ENCODE measurements around the gene B3GNT7. TPM values are rescaled to one million over a fixed set of nuclear protein-coding genes. Genes with fewer than 3 reads are reported as not detected.
A peak's percentile ranks its signal among the peaks of the same experiment; 100 is the strongest.

Gene B3GNT7, protein sequence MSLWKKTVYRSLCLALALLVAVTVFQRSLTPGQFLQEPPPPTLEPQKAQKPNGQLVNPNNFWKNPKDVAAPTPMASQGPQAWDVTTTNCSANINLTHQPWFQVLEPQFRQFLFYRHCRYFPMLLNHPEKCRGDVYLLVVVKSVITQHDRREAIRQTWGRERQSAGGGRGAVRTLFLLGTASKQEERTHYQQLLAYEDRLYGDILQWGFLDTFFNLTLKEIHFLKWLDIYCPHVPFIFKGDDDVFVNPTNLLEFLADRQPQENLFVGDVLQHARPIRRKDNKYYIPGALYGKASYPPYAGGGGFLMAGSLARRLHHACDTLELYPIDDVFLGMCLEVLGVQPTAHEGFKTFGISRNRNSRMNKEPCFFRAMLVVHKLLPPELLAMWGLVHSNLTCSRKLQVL
- 72.5 and 73.1 TPM in 2 replicates for total RNA-seq (2021; fragmentation: NEBNext Ultra II Directional; extraction: Animal tissue kit (Norgen Biotek cat#: 25700))
- polyA plus RNA-seq (2011; rRNA removed), result 26.4 and 27.7 TPM in 2 replicates
- polyA plus RNA-seq (2011; cell fraction: cytosol; rRNA removed), result 15.1 TPM
- polyA plus RNA-seq (2011; cell fraction: nucleus; rRNA removed), result 33.9 TPM
- 54.0 to 78.2 TPM (median 68.9 TPM) in 4 replicates for polyA plus RNA-seq (2012, experiment 1 of 2)
- polyA plus RNA-seq (2012, experiment 2 of 2), result 70.7 TPM
- polyA plus RNA-seq (2013, experiment 1 of 2), result 150 TPM
- 144 TPM for polyA plus RNA-seq (2013, experiment 2 of 2)
- polyA minus RNA-seq (2011; rRNA and poly(A)+ RNA removed), result 19.3 and 21.6 TPM in 2 replicates
- 41.2 TPM for polyA minus RNA-seq (2011; cell fraction: cytosol; rRNA and poly(A)+ RNA removed)
- 19.9 TPM for polyA minus RNA-seq (2011; cell fraction: nucleus; rRNA and poly(A)+ RNA removed)
- long read RNA-seq, experiment 1, partial matches to known transcripts, result 0 of 38 reads
- long read RNA-seq, experiment 1, other reads (novel, unspliced or antisense), result 35 of 38 reads
- long read RNA-seq, experiment 2, partial matches to known transcripts, result 0 of 1 reads
- long read RNA-seq, experiment 2, other reads (novel, unspliced or antisense), result 1 of 1 reads

DNA sequence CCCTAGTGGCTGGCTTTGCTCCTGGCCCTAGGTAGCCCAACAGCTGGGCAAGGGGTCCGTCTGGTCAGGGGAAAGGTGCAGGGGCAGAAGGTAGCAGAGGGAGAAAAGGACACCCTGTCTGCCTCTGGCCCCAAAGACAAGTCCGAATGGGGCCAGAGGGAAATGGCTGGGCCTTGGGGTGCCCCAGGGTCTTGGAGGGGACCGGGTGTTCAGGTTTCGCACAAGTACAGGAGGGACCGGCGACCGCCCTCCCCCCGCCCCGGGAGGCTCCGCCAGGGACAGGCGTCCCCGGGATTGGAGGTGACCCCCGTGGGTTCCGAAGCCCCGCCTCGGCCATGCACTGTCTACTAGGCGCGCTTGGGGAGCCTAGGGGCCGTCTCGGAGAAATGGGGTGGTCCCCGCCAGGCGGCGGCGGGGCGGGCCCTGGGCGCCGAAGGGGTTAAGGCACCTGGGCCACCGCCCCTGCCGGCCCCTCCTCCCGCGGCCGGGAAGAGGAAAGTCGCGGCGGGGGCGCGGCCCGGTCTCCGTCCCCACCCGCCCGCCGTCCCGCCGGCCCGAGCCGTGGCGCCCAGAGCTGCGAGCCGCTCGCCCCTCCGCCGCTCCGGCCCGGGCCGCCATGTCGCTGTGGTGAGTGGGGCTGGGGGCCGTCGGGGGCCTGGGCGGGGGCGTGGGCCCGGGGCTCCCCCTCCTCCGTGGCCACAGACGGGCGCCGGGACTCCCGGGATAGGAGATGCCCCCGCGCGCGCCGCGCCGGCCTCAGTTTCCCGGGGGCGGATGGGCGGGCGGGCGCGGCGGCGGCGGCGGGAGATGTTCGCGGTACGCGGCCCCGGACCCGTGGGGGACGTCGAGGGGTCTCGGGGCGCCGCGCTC is at the start of gene B3GNT7:
Gene B3GNT7, plus strand, starts transcription at position 523 of the 870 bp plus-strand sequence. Its CDS starts 94 bp downstream, at position 617.
- Histone ChIP-seq H3K9me3 (ENCODE audit: insufficient read depth in 2 of 2, low read depth in 1 of 2, low read length in 1 of 2) (no peaks in the 10 kb centered on the region), H2BK120ac (replicated peaks; ENCODE audit: low read depth, low read length) (peak within 1 kb of the TSS; percentile 16), H3K4me3 (ENCODE audit: extremely low read depth in 1 of 4, insufficient read depth in 2 of 4, low read depth in 3 of 4, low read length in 4 of 4) (peak within 1 kb of the TSS; percentile 55 to 74 (median 60)), H3K9ac (replicated peaks in 1 of 4; ENCODE audit: extremely low read depth in 1 of 4, low read depth in 3 of 4, low read length in 3 of 4) (peak within 1 kb of the TSS in 3 of 4 experiments; percentile 7 to 53 (median 27); a peak in 4 of 7 replicates), H3K79me1 (ENCODE audit: low read depth, low read length) (peaks cover 8% of the 10 kb centered on the region), H3K4me1 (replicated peaks in 1 of 4; ENCODE audit: control insufficient read depth in 3 of 4, insufficient read depth in 4 of 4, low read length in 3 of 4) (peaks cover 3 to 40% (median 23%) of the 10 kb centered on the region in 4 experiments), H4K8ac (ENCODE audit: extremely low read depth, insufficient read depth, low read length) (peak within 1 kb of the TSS; percentile 62; the same call in 1 of the 2 replicates), H3K56ac (replicated peaks; ENCODE audit: insufficient read length, low read depth, low read length) (peak within 1 kb of the TSS; percentile 51), H3K27ac (ENCODE audit: low read depth, low read length) (no peak within 1 kb of the TSS), H3K14ac (ENCODE audit: insufficient read length) (no peak within 1 kb of the TSS), H2AFZ (ENCODE audit: low read length) (peak within 1 kb of the TSS; percentile 66; the same call in 1 of the 2 replicates), H2BK12ac (ENCODE audit: low read depth, low read length) (peak within 1 kb of the TSS; percentile 99), H3K4ac (replicated peaks; ENCODE audit: insufficient read length, low read depth, low read length) (peak within 1 kb of the TSS; percentile 96), H3K23me2 (ENCODE audit: low read depth, low read length) (peaks cover 3% of the 10 kb centered on the region; the same call in 1 of the 2 replicates), H3K27me3 (replicated peaks in 1 of 4; ENCODE audit: control insufficient read depth in 3 of 4, extremely low read depth in 1 of 4, insufficient read depth in 3 of 4, low read length in 3 of 4) (no peaks in the 10 kb centered on the region), H4K5ac (ENCODE audit: insufficient read length, low read depth, low read length) (peak within 1 kb of the TSS; percentile 12), H3K4me2 (ENCODE audit: insufficient read depth in 1 of 2, low read depth in 2 of 2, low read length in 2 of 2) (peak within 1 kb of the TSS; percentile 74 to 78), H2AK5ac (ENCODE audit: low read depth, low read length) (peak within 1 kb of the TSS; percentile 44; the same call in 1 of the 2 replicates), H3K79me2 (ENCODE audit: control insufficient read depth in 1 of 2, insufficient read depth in 2 of 2, low read length in 2 of 2) (peaks cover 0 to 29% of the 10 kb centered on the region in 2 experiments; a peak in 2 of 4 replicates), H3K18ac (ENCODE audit: extremely low read depth, low read length) (peak within 1 kb of the TSS; percentile 86), H2BK20ac (ENCODE audit: low read length) (peak within 1 kb of the TSS; percentile 97), H3K23ac (ENCODE audit: insufficient read length) (no peak within 1 kb of the TSS), H3K36me3 (ENCODE audit: control insufficient read depth in 2 of 4, insufficient read depth in 4 of 4, low read length in 3 of 4) (peaks cover 0 to 18% (median 10%) of the 10 kb centered on the region in 4 experiments; a peak in 4 of 8 replicates), H2BK5ac (ENCODE audit: low read depth, low read length) (peak within 1 kb of the TSS; percentile 89; the same call in 1 of the 2 replicates), H2BK15ac (ENCODE audit: low read length) (peak within 1 kb of the TSS; percentile 93; the same call in 1 of the 2 replicates), H4K20me1 (replicated peaks in 1 of 2; ENCODE audit: control insufficient read depth in 1 of 2, insufficient read depth in 2 of 2, low read length in 2 of 2) (peaks cover 0 to 7% of the 10 kb centered on the region in 2 experiments), H4K91ac (replicated peaks; ENCODE audit: insufficient read length, low read length) (peak within 1 kb of the TSS; percentile 68)
- POLR2A ChIA-PET (ENCODE audit: partially characterized antibody), result interaction anchor here (1.0 to 3.1 kb wide), 12 partner anchors 10 to 99 kb away, joined by 3 to 15 read pairs (median 4); partner anchors contain the start of gene NCL
- peak in 1 of 2 experiments; percentile 82 for DNase-seq (ENCODE audit: low read depth in 1 of 2, low spot score in 2 of 2)
- 2% methylated on average over 28 of the region's 95 CpGs; no CpG with 5 or more reads in 1 of the 2 experiments for WGBS, 2 experiments (ENCODE audit: extremely low coverage in 1 of 2, insufficient coverage in 1 of 2, insufficient read length in 1 of 2, insufficient replicate concordance in 2 of 2, low coverage in 1 of 2, low lambda C conversion rate in 2 of 2, missing lambda C conversion rate in 1 of 2)
- CTCF ChIA-PET (ENCODE audit: partially characterized antibody), result interaction anchor here (0.6 to 29.5 kb wide), 23 partner anchors 9 to 360 kb away, joined by 3 to 617 read pairs (median 7); partner anchors contain the start of gene NCL
- FAIRE-seq, result no peak
- TF ChIP-seq RNF2 (IDR thresholded peaks at IDR 0.05; ENCODE audit: borderline replicate concordance, low read depth, low read length, missing control alignments, poor library complexity, severe bottlenecking) (no peak), SIX5 (IDR thresholded peaks at IDR 0.05; ENCODE audit: low read depth, low read length) (no peak), RBBP5 (IDR thresholded peaks at IDR 0.05; ENCODE audit: borderline replicate concordance, low read depth, low read length) (0 out of 2 replicates have a peak, but pooled peaks have one; percentile 21)
